Hepatocyte (in vitro differentiated cells): ENCODE data around the gene RIT2.

Source experiments
- CTCF ChIP-seq: fragments of 200-600 bp; sonication (generic); IDR thresholded peaks from 2 replicates; pipeline ENCODE4 v1.5.1; 2016; ENCODE audit warnings: antibody characterized with exemption, mild to moderate bottlenecking; ENCODE audit not compliant: poor library complexity
- EZH2phosphoT487 ChIP-seq: fragments of 200-600 bp; sonication (generic); IDR thresholded peaks from one replicate; pipeline ENCODE4 v1.6.1; 2018; ENCODE audit warnings: antibody characterized with exemption, mild to moderate bottlenecking, low read depth, moderate library complexity; ENCODE audit not compliant: unreplicated experiment, severe bottlenecking

- TF ChIP-seq CTCF, result no peak
- TF ChIP-seq EZH2phosphoT487, result no peak
These were observed 255.5 kb downstream of the RIT2 start for GRCh38 chr18:42860011-42860410.
